H1 (cell line): ENCODE measurements around the gene GGTLC2. TPM values are rescaled to one million over a fixed set of nuclear protein-coding genes. Genes with fewer than 3 reads are reported as not detected.

Source experiments
- CTCF ChIA-PET: fragments of 300-600 bp; sonication (Branson Sonifier 250); formaldehyde crosslinking; loops from one replicate; lab custom pipeline; 2021; ENCODE audit not compliant: partially characterized antibody; lab: Charles Lee
- POLR2A ChIA-PET: fragments of 300-600 bp; sonication (Branson Sonifier 250); formaldehyde crosslinking; loops from one replicate; lab custom pipeline; 2021; ENCODE audit warnings: inconsistent platforms; ENCODE audit not compliant: partially characterized antibody; lab: Charles Lee
- DNase-seq, 2 experiments: peaks; one replicate each; pipeline versions ENCODE4 v3.0.0 to v3.0.0-alpha.2; 2010 to 2022; ENCODE audit warnings: low spot score in 2 of 2, low read depth in 1 of 2, mixed read lengths in 1 of 2
- FAIRE-seq: peaks from 2 replicates; lab custom pipeline; 2011; peaks lifted over from hg19 to GRCh38; lab: Jason Lieb, UNC
- H2AFZ ChIP-seq: 2 replicates; pipeline ENCODE4 v1.8.1; 2012; ENCODE audit warnings: low read length, inconsistent platforms
- H2AK5ac ChIP-seq: 2 replicates; pipeline ENCODE4 v1.6.1; 2013; ENCODE audit warnings: low read depth, low read length
- H2BK120ac ChIP-seq: replicated peaks from 2 replicates; pipeline ENCODE3; 2013; ENCODE audit warnings: low read depth, low read length, inconsistent platforms
- H2BK12ac ChIP-seq: 2 replicates; pipeline ENCODE4 v1.6.1; 2013; ENCODE audit warnings: low read depth, low read length
- H2BK15ac ChIP-seq: 2 replicates; pipeline ENCODE4 v1.6.1; 2013; ENCODE audit warnings: low read length
- H2BK20ac ChIP-seq: 2 replicates; pipeline ENCODE4 v1.6.1; 2013; ENCODE audit warnings: low read length
- H2BK5ac ChIP-seq: 2 replicates; pipeline ENCODE4 v1.6.1; 2013; ENCODE audit warnings: low read depth, low read length
- H3K14ac ChIP-seq: 2 replicates; pipeline ENCODE4 v1.6.1; 2013; ENCODE audit warnings: inconsistent platforms; ENCODE audit not compliant: insufficient read length
- H3K18ac ChIP-seq: 2 replicates; pipeline ENCODE4 v1.6.1; 2013; ENCODE audit warnings: low read length; ENCODE audit errors: extremely low read depth
- H3K23ac ChIP-seq: 2 replicates; pipeline ENCODE4 v1.6.1; 2013; ENCODE audit warnings: inconsistent platforms; ENCODE audit not compliant: insufficient read length
- H3K23me2 ChIP-seq: 2 replicates; pipeline ENCODE4 v1.6.1; 2013; ENCODE audit warnings: low read depth, low read length
- H3K27ac ChIP-seq: 2 replicates; pipeline ENCODE4 v1.6.1; 2011; ENCODE audit warnings: low read depth, low read length, inconsistent platforms
- H3K27me3 ChIP-seq, 4 experiments: replicated peaks in 1 of 4; 1 replicate in 1 of 4; 2 replicates in 3 of 4; pipeline versions ENCODE4 v1.6.1 to v1.8.1; 2011 to 2013; ENCODE audit warnings: low read length in 3 of 4, mild to moderate bottlenecking in 3 of 4, inconsistent platforms in 2 of 4, mixed read lengths in 2 of 4, moderate library complexity in 1 of 4; ENCODE audit not compliant: control insufficient read depth in 3 of 4, insufficient read depth in 3 of 4; ENCODE audit errors: extremely low read depth in 1 of 4
- H3K36me3 ChIP-seq, 4 experiments: 2 replicates each; pipeline versions ENCODE4 v1.6.1 to v1.8.1; 2011 to 2013; ENCODE audit warnings: mild to moderate bottlenecking in 4 of 4, low read length in 3 of 4, moderate library complexity in 2 of 4, control low read depth in 1 of 4, inconsistent platforms in 1 of 4; ENCODE audit not compliant: insufficient read depth in 4 of 4, control insufficient read depth in 2 of 4
- H3K4ac ChIP-seq: replicated peaks from 2 replicates; pipeline ENCODE3; 2013; ENCODE audit warnings: low read length, low read depth, mixed read lengths, inconsistent platforms; ENCODE audit not compliant: insufficient read length
- H3K4me1 ChIP-seq, 4 experiments: replicated peaks in 1 of 4; 1 replicate in 1 of 4; 2 replicates in 3 of 4; pipeline versions ENCODE4 v1.6.1 to v1.8.1; 2011 to 2013; ENCODE audit warnings: low read length in 3 of 4, inconsistent platforms in 2 of 4, mixed read lengths in 1 of 4; ENCODE audit not compliant: insufficient read depth in 4 of 4, control insufficient read depth in 3 of 4
- H3K4me2 ChIP-seq, 2 experiments: 2 replicates each; pipeline versions ENCODE4 v1.6.1 to v1.8.1; 2011 to 2013; ENCODE audit warnings: low read depth in 2 of 2, low read length in 2 of 2, control low read depth in 1 of 2, inconsistent platforms in 1 of 2, mild to moderate bottlenecking in 1 of 2; ENCODE audit not compliant: insufficient read depth in 1 of 2
- H3K4me3 ChIP-seq, 4 experiments: fragments of 200-600, 300-600 bp in 1 of 4; sonication (generic), shearing (Covaris generic), sonication (Bioruptor Twin) in 1 of 4; 2 replicates each; pipeline versions ENCODE4 v1.5.1 to v1.8.1; 2011 to 2016; ENCODE audit warnings: low read length in 4 of 4, low read depth in 3 of 4, control low read depth in 2 of 4, inconsistent platforms in 2 of 4, mild to moderate bottlenecking in 2 of 4, mixed read lengths in 1 of 4, moderate library complexity in 1 of 4; ENCODE audit not compliant: insufficient read depth in 2 of 4; ENCODE audit errors: extremely low read depth in 1 of 4
- H3K56ac ChIP-seq: replicated peaks from 2 replicates; pipeline ENCODE3; 2013; ENCODE audit warnings: low read depth, mild to moderate bottlenecking, mixed read lengths, low read length, inconsistent platforms; ENCODE audit not compliant: insufficient read length
- H3K79me1 ChIP-seq: 2 replicates; pipeline ENCODE4 v1.6.1; 2013; ENCODE audit warnings: low read depth, low read length, control low read depth
- H3K79me2 ChIP-seq, 2 experiments: 2 replicates each; pipeline versions ENCODE4 v1.6.1 to v1.8.1; 2012 to 2013; ENCODE audit warnings: low read length in 2 of 2, mild to moderate bottlenecking in 2 of 2, inconsistent platforms in 1 of 2; ENCODE audit not compliant: insufficient read depth in 2 of 2, control insufficient read depth in 1 of 2
- H3K9ac ChIP-seq, 4 experiments: replicated peaks in 1 of 4; 1 replicate in 1 of 4; 2 replicates in 3 of 4; pipeline versions ENCODE4 v1.6.1 to v1.8.1; 2011 to 2013; ENCODE audit warnings: low read depth in 3 of 4, low read length in 3 of 4, control low read depth in 2 of 4, mild to moderate bottlenecking in 2 of 4, moderate library complexity in 2 of 4, inconsistent platforms in 1 of 4; ENCODE audit errors: extremely low read depth in 1 of 4
- H3K9me3 ChIP-seq, 2 experiments: 2 replicates each; pipeline versions ENCODE4 v1.6.1 to v1.8.1; 2012 to 2013; ENCODE audit warnings: mild to moderate bottlenecking in 2 of 2, moderate library complexity in 2 of 2, control low read depth in 1 of 2, inconsistent platforms in 1 of 2, low read depth in 1 of 2, low read length in 1 of 2, mixed read lengths in 1 of 2; ENCODE audit not compliant: insufficient read depth in 2 of 2
- H4K20me1 ChIP-seq, 2 experiments: replicated peaks in 1 of 2; 2 replicates each; pipeline versions ENCODE3 to v1.8.1; 2011 to 2013; ENCODE audit warnings: inconsistent platforms in 2 of 2, low read length in 2 of 2, mild to moderate bottlenecking in 1 of 2; ENCODE audit not compliant: insufficient read depth in 2 of 2, control insufficient read depth in 1 of 2
- H4K5ac ChIP-seq: 2 replicates; pipeline ENCODE4 v1.6.1; 2013; ENCODE audit warnings: low read length, low read depth, mixed read lengths, inconsistent platforms; ENCODE audit not compliant: insufficient read length
- H4K8ac ChIP-seq: 2 replicates; pipeline ENCODE4 v1.8.0; 2013; ENCODE audit warnings: mild to moderate bottlenecking, moderate library complexity, low read length, inconsistent platforms; ENCODE audit not compliant: insufficient read depth; ENCODE audit errors: extremely low read depth
- H4K91ac ChIP-seq: replicated peaks from 2 replicates; pipeline ENCODE3; 2013; ENCODE audit warnings: low read length, mixed read lengths, inconsistent platforms; ENCODE audit not compliant: insufficient read length
- ATF3 ChIP-seq: IDR thresholded peaks from 2 replicates; pipeline ENCODE4 v1.6.1; 2011; ENCODE audit warnings: low read depth, mild to moderate bottlenecking, low read length; ENCODE audit not compliant: insufficient read depth
- CBX8 ChIP-seq: fragments of 300-800, 300-1000 bp; sonication (generic); IDR thresholded peaks from 2 replicates; pipeline ENCODE4 v1.7.1; 2016; ENCODE audit warnings: low read depth, low read length, borderline replicate concordance
- CTBP2 ChIP-seq: IDR thresholded peaks from 2 replicates; pipeline ENCODE4 v1.7.0; 2011; ENCODE audit warnings: borderline replicate concordance, mild to moderate bottlenecking, moderate library complexity, mixed read lengths, low read length; ENCODE audit not compliant: insufficient read depth, insufficient read length
- E2F6 ChIP-seq: IDR thresholded peaks from 2 replicates; pipeline ENCODE4 v1.6.1; 2012; ENCODE audit warnings: inconsistent platforms
- EZH2 ChIP-seq: fragments of 200-600 bp; sonication (generic); IDR thresholded peaks from 2 replicates; pipeline ENCODE4 v1.7.1; 2012; ENCODE audit warnings: low read depth, mild to moderate bottlenecking, moderate library complexity, low read length, inconsistent platforms; ENCODE audit not compliant: severe bottlenecking
- JUN ChIP-seq: IDR thresholded peaks from 2 replicates; pipeline ENCODE4 v1.6.1; 2011; ENCODE audit warnings: low read depth, mild to moderate bottlenecking, improper control_type of control experiment, low read length
- KDM5A ChIP-seq: fragments of 200-600 bp; IDR thresholded peaks from 2 replicates; pipeline ENCODE4 v1.7.1; 2012; ENCODE audit warnings: mild to moderate bottlenecking, low read length, inconsistent platforms, mixed read lengths
- NRF1 ChIP-seq: IDR thresholded peaks from 2 replicates; pipeline ENCODE4 v1.6.1; 2011; ENCODE audit warnings: mild to moderate bottlenecking, low read depth, low read length, improper control_type of control experiment
- RBBP5 ChIP-seq: IDR thresholded peaks from 2 replicates; pipeline ENCODE4 v1.7.1; 2012; ENCODE audit warnings: low read depth, mild to moderate bottlenecking, inconsistent platforms, low read length, moderate library complexity, borderline replicate concordance
- SIRT6 ChIP-seq: IDR thresholded peaks from one replicate; pipeline ENCODE4 v1.7.1; 2012; ENCODE audit warnings: low read length, inconsistent platforms
- SP4 ChIP-seq: IDR thresholded peaks from 2 replicates; pipeline ENCODE4 v1.6.1; 2012; ENCODE audit warnings: low read length, inconsistent platforms
- SRF ChIP-seq: IDR thresholded peaks from 2 replicates; pipeline ENCODE4 v1.6.1; 2011; ENCODE audit warnings: mild to moderate bottlenecking, low read depth, low read length, moderate library complexity
- WGBS, 2 experiments: shearing (Covaris generic) in 1 of 2; methylation state at CpG; one replicate each; pipeline versions ENCODE4 v1.1.6 to v1.1.7; 2013 to 2015; ENCODE audit warnings: low lambda C conversion rate in 2 of 2, mixed read lengths in 2 of 2, inconsistent platforms in 1 of 2, low coverage in 1 of 2, missing lambda C conversion rate in 1 of 2; ENCODE audit not compliant: insufficient replicate concordance in 2 of 2, insufficient coverage in 1 of 2, insufficient read length in 1 of 2; ENCODE audit errors: extremely low coverage in 1 of 2, missing lambda C conversion rate in 1 of 2; 5-methylcytosine and 5-hydroxymethylcytosine counted together
- polyA plus RNA-seq, 7 experiments: library from polyadenylated mRNA; depleted of rRNA in 3 of 7; stranded (reverse) in 5 of 7; unstranded in 2 of 7; fragments of >200 nt in 5 of 7; fragments of 200-250 nt in 2 of 7; gene quantifications; 1 replicate in 5 of 7; 2 replicates in 1 of 7; 4 replicates in 1 of 7; pipeline versions ENCODE4 v1.2.1 to v1.2.3, GENCODE V29; 2011 to 2013; ENCODE audit warnings: missing spikeins in 2 of 7, mixed read lengths in 2 of 7
- total RNA-seq: library from RNA; stranded (reverse); fragmentation: NEBNext Ultra II Directional; extraction: Animal tissue kit (Norgen Biotek cat#: 25700); gene quantifications from 2 replicates; pipeline ENCODE4 v1.2.1, GENCODE V29; 2021

The GGTLC2 gene
- total and polyA plus RNA-seq, 2 of the 8 experiments (the other 6 are each of a cell fraction or from before 2014, with no cell fraction given) = not detected

- 90% methylated on average over 6 of the region's 6 CpGs; no CpG with 5 or more reads in 1 of the 2 experiments for WGBS, 2 experiments
- CTCF ChIA-PET = no interaction called here
- no peak for TF ChIP-seq ATF3
- TF ChIP-seq SIRT6 = no peak
- TF ChIP-seq E2F6 = no peak
- TF ChIP-seq CTBP2 = no peak
- TF ChIP-seq NRF1 = no peak
- no peak for TF ChIP-seq KDM5A
- TF ChIP-seq JUN = no peak
- no peak for TF ChIP-seq SP4
- TF ChIP-seq CBX8 = no peak
- TF ChIP-seq RBBP5 = no peak
- no peak for TF ChIP-seq EZH2
- TF ChIP-seq SRF = no peak
Measured at GRCh38 chr22:22600531-22601261, 43.7 kb upstream of the GGTLC2 start.

More at GRCh38 chr22:22600531-22601261, 43.7 kb upstream of the GGTLC2 start:
- peaks cover 25 to 68% of the 10 kb centered on the region in 2 experiments; a peak in 3 of 4 replicates for H3K9me3 ChIP-seq
- no peak overlapping the region for H3K56ac ChIP-seq
- H3K9ac ChIP-seq = no peak overlapping the region
- H2BK20ac ChIP-seq = no peak overlapping the region
- no peaks in the 10 kb centered on the region; the same call in 1 of the 2 replicates for H3K23me2 ChIP-seq
- H3K4me1 ChIP-seq = peaks cover 0 to 2% (median 0%) of the 10 kb centered on the region in 4 experiments; a peak in 1 of 7 replicates
- POLR2A ChIA-PET = no interaction called here
- H3K18ac ChIP-seq = no peak overlapping the region
- H3K27me3 ChIP-seq = peaks cover 18 to 60% (median 44%) of the 10 kb centered on the region in 4 experiments; a peak in 6 of 7 replicates
- H2BK15ac ChIP-seq = no peak overlapping the region
- H3K4me2 ChIP-seq = no peak overlapping the region
- H3K4me3 ChIP-seq = no peak overlapping the region
- H2AFZ ChIP-seq = no peak overlapping the region
- no peaks in the 10 kb centered on the region; a peak in 1 of 8 replicates for H3K36me3 ChIP-seq
- H3K79me2 ChIP-seq = no peaks in the 10 kb centered on the region; a peak in 1 of 4 replicates
- H2AK5ac ChIP-seq = no peak overlapping the region
- H3K4ac ChIP-seq = no peak overlapping the region
- no peak for DNase-seq
- H2BK12ac ChIP-seq = no peak overlapping the region
- no peaks in the 10 kb centered on the region for H4K20me1 ChIP-seq
- H3K27ac ChIP-seq = no peak overlapping the region
- no peak overlapping the region for H3K14ac ChIP-seq
- no peak overlapping the region for H3K23ac ChIP-seq
- H4K91ac ChIP-seq = no peak overlapping the region
- no peak overlapping the region for H2BK5ac ChIP-seq
- no peak overlapping the region for H4K5ac ChIP-seq
- H2BK120ac ChIP-seq = no peak overlapping the region
- no peak for FAIRE-seq
- H4K8ac ChIP-seq = no peak overlapping the region
- H3K79me1 ChIP-seq = no peaks in the 10 kb centered on the region
